GM12891 (cell line): ENCODE measurements around the gene TMEM131.

Source experiments
- DNase-seq: peaks from one replicate; pipeline ENCODE4 v3.0.0; 2011; ENCODE audit warnings: low spot score; ENCODE audit not compliant: insufficient read length
- FAIRE-seq: peaks from 2 replicates; lab custom pipeline; 2011; peaks lifted over from hg19 to GRCh38; lab: Jason Lieb, UNC
- PAX5 ChIP-seq: IDR thresholded peaks from 2 replicates; pipeline ENCODE4 v1.6.1; 2011; ENCODE audit warnings: low read length, moderate library complexity, mild to moderate bottlenecking; ENCODE audit not compliant: insufficient read depth, severe bottlenecking
- POLR2A ChIP-seq: IDR thresholded peaks from 2 replicates; pipeline ENCODE4 v1.6.1; 2011; ENCODE audit warnings: low read depth, low read length, control low read depth
- POLR2AphosphoS5 ChIP-seq: IDR thresholded peaks from 2 replicates; pipeline ENCODE4 v1.6.1; 2011; ENCODE audit warnings: low read depth, low read length, control low read depth
- POU2F2 ChIP-seq: IDR thresholded peaks from 2 replicates; pipeline ENCODE4 v1.6.1; 2011; ENCODE audit warnings: low read depth, mild to moderate bottlenecking, control low read depth, low read length, moderate library complexity
- SPI1 ChIP-seq: IDR thresholded peaks from 2 replicates; pipeline ENCODE4 v1.6.1; 2011; ENCODE audit warnings: low read depth, low read length, control low read depth
- TAF1 ChIP-seq: IDR thresholded peaks from 2 replicates; pipeline ENCODE4 v1.6.1; 2011; ENCODE audit warnings: low read depth, low read length, control low read depth

Gene TMEM131

DNA sequence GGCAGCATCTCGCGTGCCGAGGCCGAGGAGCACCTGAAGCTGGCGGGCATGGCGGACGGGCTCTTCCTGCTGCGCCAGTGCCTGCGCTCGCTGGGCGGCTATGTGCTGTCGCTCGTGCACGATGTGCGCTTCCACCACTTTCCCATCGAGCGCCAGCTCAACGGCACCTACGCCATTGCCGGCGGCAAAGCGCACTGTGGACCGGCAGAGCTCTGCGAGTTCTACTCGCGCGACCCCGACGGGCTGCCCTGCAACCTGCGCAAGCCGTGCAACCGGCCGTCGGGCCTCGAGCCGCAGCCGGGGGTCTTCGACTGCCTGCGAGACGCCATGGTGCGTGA lies 271.7 kb downstream of the TMEM131 start:
- FAIRE-seq (no peak), DNase-seq (no peak)
- TF ChIP-seq POLR2A = no peak
- no peak for TF ChIP-seq POU2F2
- TF ChIP-seq SPI1 = no peak
- no peak for TF ChIP-seq POLR2AphosphoS5
- TF ChIP-seq PAX5 = no peak
- no peak for TF ChIP-seq TAF1

GRCh38 chr2:97723156-97724072 lies 272.3 kb downstream of the TMEM131 start:
- DNase-seq (no peak), FAIRE-seq (no peak)
- TF ChIP-seq PAX5 = no peak
- no peak for TF ChIP-seq POU2F2
- no peak for TF ChIP-seq SPI1
- no peak for TF ChIP-seq POLR2AphosphoS5
- no peak for TF ChIP-seq TAF1
- no peak for TF ChIP-seq POLR2A

DNA sequence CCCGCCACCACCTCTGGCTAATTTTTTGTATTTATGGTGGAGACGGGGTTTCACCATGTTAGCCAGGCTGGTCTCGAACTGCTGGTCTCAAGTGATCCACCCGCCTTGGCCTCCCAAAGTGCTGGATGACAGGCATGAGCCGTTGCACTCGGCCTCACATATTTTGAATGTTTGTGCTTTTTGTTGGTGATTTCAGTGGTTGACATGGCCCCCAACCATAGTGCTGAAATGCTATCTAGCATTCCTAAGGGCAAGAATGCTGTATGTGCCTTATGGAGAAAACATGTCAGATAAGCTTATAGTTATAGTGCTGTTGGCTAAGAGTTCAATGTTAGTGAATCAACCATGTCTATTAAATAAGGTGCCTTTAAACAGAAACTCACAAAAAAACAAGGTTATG lies 273.5 kb downstream of the TMEM131 start:
- no peak for TF ChIP-seq TAF1
- TF ChIP-seq POLR2A = no peak
- no peak for TF ChIP-seq SPI1
- no peak for TF ChIP-seq POU2F2
- TF ChIP-seq POLR2AphosphoS5 = no peak
- no peak for TF ChIP-seq PAX5
- DNase-seq = no peak
- FAIRE-seq = no peak

- TF ChIP-seq POU2F2 = no peak
- TF ChIP-seq POLR2AphosphoS5 = no peak
- TF ChIP-seq POLR2A = no peak
- no peak for TF ChIP-seq PAX5
- TF ChIP-seq SPI1 = no peak
- TF ChIP-seq TAF1 = no peak
- FAIRE-seq (no peak), DNase-seq (no peak)
Observed at GRCh38 chr2:97720746-97721145, 275.0 kb downstream of the TMEM131 start.

DNA sequence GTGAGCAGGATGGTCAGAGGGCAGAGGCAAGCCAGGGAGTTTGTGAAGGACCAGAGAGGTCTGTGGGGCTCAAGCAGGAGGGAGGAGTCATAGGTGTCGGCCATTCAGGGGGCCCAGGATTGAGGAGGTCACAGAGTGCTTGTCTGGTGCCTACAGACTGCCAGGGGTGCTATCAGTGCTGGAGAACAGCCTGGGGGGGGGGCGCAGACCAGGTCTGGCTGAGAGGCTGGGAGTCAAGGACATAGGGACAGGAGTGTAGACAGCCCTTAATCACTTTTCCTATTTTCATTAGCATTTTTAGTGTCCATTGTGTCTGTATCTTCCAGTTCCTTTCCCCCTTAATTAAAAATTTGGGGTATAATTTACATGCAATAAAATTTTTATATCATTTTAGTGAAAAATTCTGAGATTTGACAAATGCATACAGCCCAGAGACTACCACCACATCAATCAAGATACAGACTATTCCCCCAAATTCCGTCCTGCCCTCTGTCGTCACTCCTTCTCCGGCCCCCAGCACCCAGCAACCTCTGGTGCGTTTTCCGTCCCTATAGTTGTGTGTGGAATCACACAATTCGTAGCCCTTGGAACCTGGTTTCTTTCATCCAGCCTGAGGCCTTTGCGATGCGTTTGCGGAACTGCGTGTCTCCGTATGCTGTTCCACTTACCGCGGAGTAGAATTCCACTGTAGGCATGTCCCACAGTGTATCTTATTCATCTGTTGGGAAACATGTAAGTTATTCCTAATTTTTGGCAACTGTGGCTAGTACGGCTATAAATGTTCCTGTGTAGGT lies 276.2 kb downstream of the TMEM131 start:
- DNase-seq (no peak), FAIRE-seq (no peak)
- TF ChIP-seq POLR2AphosphoS5 = no peak
- no peak for TF ChIP-seq POLR2A
- TF ChIP-seq PAX5 = no peak
- no peak for TF ChIP-seq POU2F2
- TF ChIP-seq TAF1 = no peak
- TF ChIP-seq SPI1 = no peak

GRCh38 chr2:97718942-97719341 lies 276.8 kb downstream of the TMEM131 start:
- no peak for DNase-seq

DNA sequence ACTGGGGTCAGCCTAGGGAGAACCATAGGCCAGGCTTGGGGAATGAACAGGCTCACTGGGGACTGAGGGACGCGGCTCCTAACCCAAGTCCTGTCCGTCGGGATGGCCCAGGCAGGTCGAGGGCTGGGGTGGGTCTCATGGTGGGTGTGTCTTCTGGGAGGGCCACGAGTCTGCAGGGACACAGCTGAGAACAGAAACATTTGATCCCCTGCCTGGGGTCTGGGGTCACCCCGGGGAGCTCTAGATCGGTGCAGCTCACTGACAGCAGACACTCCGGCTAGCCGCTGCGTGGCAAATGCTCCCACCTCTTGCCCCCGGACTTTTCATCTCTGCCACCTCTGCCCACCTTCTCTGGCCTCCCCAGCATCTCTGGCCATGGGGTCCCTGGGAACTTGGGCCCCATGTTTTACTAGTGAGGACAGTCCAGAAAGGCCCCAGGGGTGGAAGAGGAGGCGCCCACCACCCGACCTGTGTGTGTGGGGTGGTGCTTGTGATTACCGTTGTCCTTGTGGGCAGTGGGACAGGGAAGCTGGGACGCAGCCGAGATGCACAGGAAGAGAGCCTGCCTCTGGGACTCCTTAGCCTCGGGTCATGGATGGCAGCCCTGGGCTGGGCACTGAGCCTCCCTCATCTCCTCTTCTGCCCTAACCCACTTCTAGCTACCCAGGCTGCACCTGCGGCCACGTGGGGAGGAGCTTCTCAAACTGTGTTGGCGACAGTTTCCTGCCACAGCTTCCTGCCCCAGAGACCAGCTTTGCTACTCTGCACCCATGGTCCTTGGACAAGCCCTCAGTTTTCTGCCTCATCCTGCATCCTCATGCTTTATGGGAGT lies 277.5 kb downstream of the TMEM131 start:
- TF ChIP-seq TAF1 (no peak), POLR2AphosphoS5 (no peak; the same call in 1 of the 2 replicates), SPI1 (no peak), POU2F2 (no peak), POLR2A (no peak), PAX5 (no peak)
- peak; percentile 69 for DNase-seq
- FAIRE-seq = peak; percentile 92

More at GRCh38 chr2:97718942-97719341, 276.8 kb downstream of the TMEM131 start:
- FAIRE-seq = no peak
- TF ChIP-seq PAX5 (no peak), POLR2A (no peak), SPI1 (no peak), TAF1 (no peak), POLR2AphosphoS5 (no peak), POU2F2 (no peak)

DNA sequence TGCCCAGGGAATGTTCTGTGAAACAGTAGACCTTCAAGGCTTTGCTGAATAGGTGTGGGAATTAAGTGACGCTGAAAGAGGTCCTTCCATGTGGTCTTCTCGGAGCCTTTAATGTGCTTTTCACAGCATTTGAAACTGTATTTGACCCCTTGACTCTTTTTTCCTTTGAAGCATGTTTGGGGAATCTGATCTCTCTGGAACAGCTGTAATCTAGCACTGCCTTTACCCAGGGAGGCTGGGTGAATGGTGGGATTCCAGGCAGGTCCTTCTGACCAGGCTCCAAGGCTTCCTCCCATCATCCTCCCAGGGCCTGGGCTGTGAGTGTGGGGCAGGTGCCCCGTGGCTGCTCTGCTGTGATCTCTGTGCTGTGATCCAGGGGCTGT lies 278.1 kb downstream of the TMEM131 start:
- no peak for TF ChIP-seq POLR2AphosphoS5
- no peak for TF ChIP-seq SPI1
- no peak for TF ChIP-seq TAF1
- no peak for TF ChIP-seq POLR2A
- TF ChIP-seq PAX5 = no peak
- no peak for TF ChIP-seq POU2F2
- DNase-seq (no peak), FAIRE-seq (no peak)
